ENCODE data around the gene CEP112.
"Not testable (repeated sequence)": the region's sequence is repeated elsewhere in the genome, so short reads cannot be mapped to it uniquely, and the experiment has no call there.

CEP112 gene

DNA sequence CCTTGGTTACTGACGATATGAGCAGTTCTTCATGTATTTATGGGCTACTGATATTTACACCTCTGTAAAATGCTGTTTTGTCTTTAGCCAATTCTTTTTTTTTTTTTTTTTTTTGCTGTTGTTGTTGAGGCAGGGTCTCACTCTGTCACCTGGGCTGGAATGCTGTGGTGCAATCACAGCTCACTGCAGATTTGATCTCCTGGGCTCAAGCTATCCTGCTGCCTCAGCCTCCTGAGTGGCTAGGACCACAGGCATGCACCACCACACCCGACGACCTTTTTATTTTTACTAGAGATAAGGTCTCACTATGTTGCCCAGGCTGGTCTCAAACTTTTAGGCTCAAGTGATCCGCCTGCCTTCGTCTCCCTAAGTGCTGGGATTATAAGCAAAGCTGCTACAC, 405.5 kb downstream of the CEP112 start:
- FAIRE-seq (no peak), DNase-seq (ENCODE audit: insufficient read length, low spot score) (no peak)
- TF ChIP-seq, protein P1, sequence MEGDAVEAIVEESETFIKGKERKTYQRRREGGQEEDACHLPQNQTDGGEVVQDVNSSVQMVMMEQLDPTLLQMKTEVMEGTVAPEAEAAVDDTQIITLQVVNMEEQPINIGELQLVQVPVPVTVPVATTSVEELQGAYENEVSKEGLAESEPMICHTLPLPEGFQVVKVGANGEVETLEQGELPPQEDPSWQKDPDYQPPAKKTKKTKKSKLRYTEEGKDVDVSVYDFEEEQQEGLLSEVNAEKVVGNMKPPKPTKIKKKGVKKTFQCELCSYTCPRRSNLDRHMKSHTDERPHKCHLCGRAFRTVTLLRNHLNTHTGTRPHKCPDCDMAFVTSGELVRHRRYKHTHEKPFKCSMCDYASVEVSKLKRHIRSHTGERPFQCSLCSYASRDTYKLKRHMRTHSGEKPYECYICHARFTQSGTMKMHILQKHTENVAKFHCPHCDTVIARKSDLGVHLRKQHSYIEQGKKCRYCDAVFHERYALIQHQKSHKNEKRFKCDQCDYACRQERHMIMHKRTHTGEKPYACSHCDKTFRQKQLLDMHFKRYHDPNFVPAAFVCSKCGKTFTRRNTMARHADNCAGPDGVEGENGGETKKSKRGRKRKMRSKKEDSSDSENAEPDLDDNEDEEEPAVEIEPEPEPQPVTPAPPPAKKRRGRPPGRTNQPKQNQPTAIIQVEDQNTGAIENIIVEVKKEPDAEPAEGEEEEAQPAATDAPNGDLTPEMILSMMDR (IDR thresholded peaks at IDR 0.05; ENCODE audit: insufficient read depth, missing control alignments): no peak

DNA sequence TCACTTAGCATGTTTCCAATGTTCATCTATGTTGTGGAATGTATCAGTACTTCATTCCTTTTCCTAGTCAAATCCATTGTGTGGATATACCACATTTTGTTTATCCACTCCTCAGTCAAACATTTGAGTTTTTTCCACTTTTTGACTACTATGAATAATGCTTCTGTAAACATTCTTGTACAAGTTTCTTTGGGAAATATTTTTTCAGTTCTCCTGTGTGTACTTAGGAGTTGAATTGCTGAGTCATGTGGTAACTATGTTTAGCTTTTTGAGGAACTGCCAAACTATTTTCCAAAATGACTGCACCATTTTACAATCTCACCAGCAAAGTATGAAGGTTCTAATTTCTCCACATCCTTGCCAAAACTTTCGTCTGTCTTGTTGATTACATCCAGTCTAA, 406.8 kb downstream of the CEP112 start:
- TF ChIP-seq, protein P1 (IDR thresholded peaks at IDR 0.05; ENCODE audit: insufficient read depth, missing control alignments): no peak
- no peak for DNase-seq (ENCODE audit: insufficient read length, low spot score)
- FAIRE-seq: no peak

DNA sequence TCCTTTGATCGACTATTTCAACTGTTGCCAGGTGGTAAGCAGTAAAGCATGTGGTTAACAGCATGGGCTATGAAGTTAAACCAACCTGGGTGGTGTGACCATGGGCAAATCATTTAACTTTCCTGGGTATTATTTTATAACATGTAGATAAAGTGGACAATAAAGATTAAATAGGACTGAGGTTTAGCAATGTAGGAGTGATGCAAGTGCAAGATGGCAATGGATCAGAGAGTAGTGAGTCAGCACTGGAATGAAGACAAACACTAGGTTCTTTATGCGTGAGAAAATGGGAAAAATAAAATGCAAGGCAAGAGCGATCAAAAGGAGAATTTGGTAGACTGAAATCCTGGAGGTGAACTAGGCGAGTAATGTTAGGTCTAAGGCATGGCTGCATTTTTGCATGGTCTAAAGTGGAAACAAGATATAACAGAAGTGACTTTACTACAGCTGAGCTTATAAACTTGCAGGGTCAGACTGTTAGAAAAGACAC, 408.0 kb downstream of the CEP112 start:
- no peak for DNase-seq (ENCODE audit: insufficient read length, low spot score)
- no peak for FAIRE-seq
- TF ChIP-seq, protein P1 (IDR thresholded peaks at IDR 0.05; ENCODE audit: insufficient read depth, missing control alignments): no peak

DNA sequence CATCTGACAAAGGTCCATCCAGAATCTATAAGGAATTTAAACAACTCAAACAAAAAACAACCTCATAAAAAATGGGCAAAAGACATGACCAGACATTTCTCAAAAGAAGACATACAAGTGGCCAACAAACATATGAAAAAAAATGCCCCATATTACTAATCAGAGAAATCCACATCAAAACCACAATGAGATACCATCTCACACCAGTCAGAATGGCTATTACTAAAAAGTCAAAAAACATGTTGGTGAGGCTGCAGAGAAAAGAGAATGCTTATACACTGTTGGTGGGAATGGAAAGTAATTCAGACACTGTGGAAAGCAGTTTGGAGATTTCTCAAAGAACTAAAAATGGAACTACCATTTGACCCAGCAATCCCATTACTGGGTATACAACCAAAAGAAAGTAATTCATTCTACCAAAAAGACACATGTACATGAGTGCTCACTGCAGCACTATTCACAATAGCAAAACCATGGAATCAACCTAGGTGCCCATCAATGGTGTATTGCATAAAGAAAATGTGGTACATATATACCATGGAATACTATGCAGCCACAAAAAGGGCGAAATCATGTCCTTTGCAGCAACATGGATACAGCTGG, 409.7 kb downstream of the CEP112 start:
- DNase-seq (ENCODE audit: insufficient read length, low spot score); FAIRE-seq: not testable (repeated sequence)

DNA sequence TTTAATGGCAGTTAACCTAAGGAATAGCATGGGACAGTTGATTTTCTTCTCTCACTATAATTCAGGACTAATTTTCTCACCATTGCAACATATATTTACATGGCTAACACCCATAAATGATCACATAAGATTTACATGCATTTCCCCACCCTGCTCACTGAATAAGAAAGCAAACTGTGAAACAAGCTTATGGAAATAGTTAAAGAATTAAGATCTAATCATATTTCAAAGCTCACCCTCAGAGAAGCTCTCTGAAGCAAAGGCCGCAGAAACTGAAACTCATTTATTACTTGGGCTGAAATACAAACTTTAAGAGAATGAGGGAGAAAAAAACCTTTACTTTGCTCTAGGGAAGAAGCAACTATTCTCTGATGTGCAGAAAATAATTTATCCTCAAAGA, 411.8 kb downstream of the CEP112 start:
- DNase-seq (ENCODE audit: insufficient read length, low spot score) (no peak), FAIRE-seq (no peak)
- TF ChIP-seq, protein P1 (IDR thresholded peaks at IDR 0.05; ENCODE audit: insufficient read depth, missing control alignments): no peak

DNA sequence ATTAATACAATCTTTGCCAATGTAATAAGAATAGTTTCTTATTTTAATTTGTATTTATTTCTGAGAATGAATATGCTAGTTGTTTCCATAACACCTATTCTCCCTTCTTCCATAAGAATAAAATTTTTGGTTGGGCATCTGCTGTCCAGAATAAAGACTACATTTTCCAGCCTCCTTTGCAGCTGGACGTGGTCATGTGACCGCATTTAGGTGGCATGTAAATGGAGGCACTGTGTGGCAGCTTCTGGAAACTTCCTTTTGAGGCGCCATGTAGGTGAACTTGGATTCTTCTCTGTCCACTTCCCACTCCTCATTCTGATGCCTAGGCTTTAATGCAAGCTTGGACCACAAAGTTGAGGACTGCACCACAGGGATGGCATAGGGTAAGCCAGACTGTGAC, 415.0 kb downstream of the CEP112 start:
- FAIRE-seq (no peak), DNase-seq (ENCODE audit: insufficient read length, low spot score) (no peak)
- TF ChIP-seq, protein P1 (IDR thresholded peaks at IDR 0.05; ENCODE audit: insufficient read depth, missing control alignments): no peak

DNA sequence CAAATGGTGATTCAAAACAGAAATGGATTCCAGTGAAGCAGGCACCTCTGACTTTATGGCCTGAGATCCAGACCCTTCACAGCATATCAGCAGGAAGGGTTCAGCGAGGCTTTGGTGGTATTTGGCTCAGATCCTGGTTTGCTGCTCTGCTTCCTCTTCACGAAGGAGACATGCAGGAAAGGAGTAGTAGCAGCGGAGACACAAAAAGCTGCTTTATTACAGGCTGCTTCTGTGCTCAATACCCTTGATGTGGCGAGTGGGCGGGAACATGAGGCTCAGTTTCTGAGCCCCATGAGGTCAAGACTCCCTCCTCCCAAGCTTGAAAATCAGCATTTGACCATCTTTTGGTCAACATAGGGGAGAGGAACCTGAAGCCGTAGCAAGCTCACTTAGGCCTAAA, 417.1 kb downstream of the CEP112 start:
- FAIRE-seq: no peak
- DNase-seq (ENCODE audit: insufficient read length, low spot score): no peak
- TF ChIP-seq, protein P1 (IDR thresholded peaks at IDR 0.05; ENCODE audit: insufficient read depth, missing control alignments): no peak

DNA sequence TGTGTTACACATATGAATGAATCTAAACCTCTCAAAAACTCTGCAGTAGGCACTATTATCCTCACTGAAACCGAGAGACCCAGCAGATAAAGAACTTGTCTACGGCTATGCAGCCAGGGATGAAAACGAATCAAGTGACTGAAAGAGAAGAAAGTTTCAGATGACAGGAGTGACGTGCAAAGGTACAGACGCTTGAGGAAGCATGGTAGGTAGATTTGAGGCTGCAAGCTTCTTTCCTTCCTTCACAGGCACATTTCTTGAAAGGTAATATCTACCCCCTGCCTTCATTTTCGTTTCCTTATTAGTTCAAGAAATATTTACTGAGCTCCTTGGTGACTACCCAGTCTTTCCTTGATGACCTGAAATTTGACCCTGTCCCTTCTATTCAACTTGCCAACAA, 418.9 kb downstream of the CEP112 start:
- DNase-seq (ENCODE audit: insufficient read length, low spot score): no peak

More for the DNA sequence above, 418.9 kb downstream of the CEP112 start:
- TF ChIP-seq, protein P1 (IDR thresholded peaks at IDR 0.05; ENCODE audit: insufficient read depth, missing control alignments): no peak
- FAIRE-seq: no peak
